ENCODE data around the gene LPAR3.

GRCh38 chr1:84923317-84923716, 30.3 kb upstream of the LPAR3 start:
- TF ChIP-seq CTCF (conservative IDR thresholded peaks at IDR 0.05; ENCODE audit: low read depth, low read length): no peak
- no peak for TF ChIP-seq EZH2 (IDR thresholded peaks at IDR 0.05; ENCODE audit: borderline replicate concordance, low read depth, low read length, poor library complexity, severe bottlenecking)

Data from A673 (cell line).